ENCODE measurements around the gene VCL. TPM values are rescaled to one million over a fixed set of nuclear protein-coding genes. Genes with fewer than 3 reads are reported as not detected.
A peak's percentile ranks its signal among the peaks of the same experiment; 100 is the strongest.
"Not testable (repeated sequence)": the region's sequence is repeated elsewhere in the genome, so short reads cannot be mapped to it uniquely, and the experiment has no call there.

VCL gene
- polyA plus RNA-seq, 1 donor from 2014 or later: 11.2 TPM

- Histone ChIP-seq H3K27ac (ENCODE audit: low read length) (no peak overlapping the region), H3K4me3 (ENCODE audit: low read length) (no peak overlapping the region), H3K36me3 (ENCODE audit: insufficient read depth, low read length) (no peaks in the 10 kb centered on the region), H3K27me3 (ENCODE audit: insufficient read depth, low read depth, low read length) (no peaks in the 10 kb centered on the region), H3K4me2 (ENCODE audit: low read length) (no peak overlapping the region), H3K79me2 (replicated peaks; ENCODE audit: insufficient read depth, low read length) (no peaks in the 10 kb centered on the region), H3K9ac (ENCODE audit: low read length) (no peak overlapping the region), H3K9me2 (ENCODE audit: insufficient read depth, low read length) (no peaks in the 10 kb centered on the region), H2AFZ (ENCODE audit: low read depth, low read length) (no peak overlapping the region), H3K9me3 (ENCODE audit: low read length) (no peaks in the 10 kb centered on the region), H3F3A (ENCODE audit: insufficient read depth, low read length, poor library complexity, severe bottlenecking) (no peaks in the 10 kb centered on the region), H4K20me1 (ENCODE audit: insufficient read depth) (no peaks in the 10 kb centered on the region)
- TF ChIP-seq EZH2 (IDR thresholded peaks at IDR 0.05; ENCODE audit: borderline replicate concordance, insufficient read depth, low read length, poor library complexity, severe bottlenecking): no peak
- peak; percentile 39 for TF ChIP-seq RAD21 (conservative IDR thresholded peaks at IDR 0.05)
- no peak for TF ChIP-seq TAF1 (IDR thresholded peaks at IDR 0.05; ENCODE audit: low read depth)
- no peak for TF ChIP-seq POLR2AphosphoS5 (IDR thresholded peaks at IDR 0.05)
- TF ChIP-seq, protein P1, sequence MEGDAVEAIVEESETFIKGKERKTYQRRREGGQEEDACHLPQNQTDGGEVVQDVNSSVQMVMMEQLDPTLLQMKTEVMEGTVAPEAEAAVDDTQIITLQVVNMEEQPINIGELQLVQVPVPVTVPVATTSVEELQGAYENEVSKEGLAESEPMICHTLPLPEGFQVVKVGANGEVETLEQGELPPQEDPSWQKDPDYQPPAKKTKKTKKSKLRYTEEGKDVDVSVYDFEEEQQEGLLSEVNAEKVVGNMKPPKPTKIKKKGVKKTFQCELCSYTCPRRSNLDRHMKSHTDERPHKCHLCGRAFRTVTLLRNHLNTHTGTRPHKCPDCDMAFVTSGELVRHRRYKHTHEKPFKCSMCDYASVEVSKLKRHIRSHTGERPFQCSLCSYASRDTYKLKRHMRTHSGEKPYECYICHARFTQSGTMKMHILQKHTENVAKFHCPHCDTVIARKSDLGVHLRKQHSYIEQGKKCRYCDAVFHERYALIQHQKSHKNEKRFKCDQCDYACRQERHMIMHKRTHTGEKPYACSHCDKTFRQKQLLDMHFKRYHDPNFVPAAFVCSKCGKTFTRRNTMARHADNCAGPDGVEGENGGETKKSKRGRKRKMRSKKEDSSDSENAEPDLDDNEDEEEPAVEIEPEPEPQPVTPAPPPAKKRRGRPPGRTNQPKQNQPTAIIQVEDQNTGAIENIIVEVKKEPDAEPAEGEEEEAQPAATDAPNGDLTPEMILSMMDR (IDR thresholded peaks at IDR 0.05; ENCODE audit: poor library complexity, severe bottlenecking): peak; percentile 24
- TF ChIP-seq SMC3 (conservative IDR thresholded peaks at IDR 0.05; ENCODE audit: poor library complexity): no peak
- no peak for TF ChIP-seq MXI1 (conservative IDR thresholded peaks at IDR 0.05; ENCODE audit: poor library complexity, severe bottlenecking)
- TF ChIP-seq REST (IDR thresholded peaks at IDR 0.05; ENCODE audit: borderline replicate concordance): no peak
- TF ChIP-seq EP300 (conservative IDR thresholded peaks at IDR 0.05; ENCODE audit: poor library complexity, severe bottlenecking): no peak
Measured at GRCh38 chr10:74058658-74059057, 60.7 kb downstream of the VCL start.

DNA sequence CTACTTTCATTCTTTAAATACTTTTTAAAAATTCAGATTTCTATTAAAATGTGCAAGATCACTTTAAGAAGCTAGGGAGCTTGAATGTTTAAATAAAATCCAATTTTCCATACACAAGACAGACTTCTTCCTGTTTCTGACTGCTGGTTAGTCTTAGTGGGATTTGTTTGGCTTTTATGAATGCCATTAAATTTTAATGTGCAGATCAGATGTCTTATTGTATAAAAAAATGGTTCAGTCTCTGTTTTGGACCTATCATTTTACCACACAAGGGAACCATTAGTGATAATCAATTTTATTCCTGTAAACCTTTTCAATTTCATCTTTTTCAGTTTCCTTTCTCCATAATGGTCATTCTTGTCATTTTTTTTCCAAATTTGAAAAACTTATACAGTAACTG, 63.2 kb downstream of the VCL start:
- Histone ChIP-seq H3K27ac (ENCODE audit: low read length) (no peak overlapping the region), H3K4me2 (ENCODE audit: low read length) (no peak overlapping the region), H3F3A (ENCODE audit: insufficient read depth, low read length, poor library complexity, severe bottlenecking) (no peaks in the 10 kb centered on the region), H3K9ac (ENCODE audit: low read length) (no peak overlapping the region), H3K4me3 (ENCODE audit: low read length) (no peak overlapping the region), H3K27me3 (ENCODE audit: insufficient read depth, low read depth, low read length) (no peaks in the 10 kb centered on the region), H3K9me3 (ENCODE audit: low read length) (no peaks in the 10 kb centered on the region), H3K79me2 (replicated peaks; ENCODE audit: insufficient read depth, low read length) (no peaks in the 10 kb centered on the region), H3K36me3 (ENCODE audit: insufficient read depth, low read length) (no peaks in the 10 kb centered on the region), H4K20me1 (ENCODE audit: insufficient read depth) (no peaks in the 10 kb centered on the region), H2AFZ (ENCODE audit: low read depth, low read length) (no peak overlapping the region), H3K9me2 (ENCODE audit: insufficient read depth, low read length) (no peaks in the 10 kb centered on the region)
- TF ChIP-seq RAD21 (conservative IDR thresholded peaks at IDR 0.05) (no peak), SMC3 (conservative IDR thresholded peaks at IDR 0.05; ENCODE audit: poor library complexity) (no peak), EZH2 (IDR thresholded peaks at IDR 0.05; ENCODE audit: borderline replicate concordance, insufficient read depth, low read length, poor library complexity, severe bottlenecking) (no peak), MXI1 (conservative IDR thresholded peaks at IDR 0.05; ENCODE audit: poor library complexity, severe bottlenecking) (no peak), POLR2AphosphoS5 (IDR thresholded peaks at IDR 0.05) (no peak), EP300 (conservative IDR thresholded peaks at IDR 0.05; ENCODE audit: poor library complexity, severe bottlenecking) (no peak), REST (IDR thresholded peaks at IDR 0.05; ENCODE audit: borderline replicate concordance) (no peak), TAF1 (IDR thresholded peaks at IDR 0.05; ENCODE audit: low read depth) (no peak)
- TF ChIP-seq, protein P1 (IDR thresholded peaks at IDR 0.05; ENCODE audit: poor library complexity, severe bottlenecking): no peak

- H3K36me3 ChIP-seq (ENCODE audit: insufficient read depth, low read length); H2AFZ ChIP-seq (ENCODE audit: low read depth, low read length); H3K27ac ChIP-seq (ENCODE audit: low read length); H3K9ac ChIP-seq (ENCODE audit: low read length); H3K27me3 ChIP-seq (ENCODE audit: insufficient read depth, low read depth, low read length); H3K9me3 ChIP-seq (ENCODE audit: low read length); H3F3A ChIP-seq (ENCODE audit: insufficient read depth, low read length, poor library complexity, severe bottlenecking); H3K4me3 ChIP-seq (ENCODE audit: low read length); H3K9me2 ChIP-seq (ENCODE audit: insufficient read depth, low read length); H3K79me2 ChIP-seq (replicated peaks; ENCODE audit: insufficient read depth, low read length); H4K20me1 ChIP-seq (ENCODE audit: insufficient read depth); H3K4me2 ChIP-seq (ENCODE audit: low read length): not testable (repeated sequence)
Measured at GRCh38 chr10:74061978-74062377, 64.1 kb downstream of the VCL start.
